ENCODE measurements around the gene PLEKHO1.
"Not testable (repeated sequence)": the region's sequence is repeated elsewhere in the genome, so short reads cannot be mapped to it uniquely, and the experiment has no call there.

PLEKHO1 gene

DNA sequence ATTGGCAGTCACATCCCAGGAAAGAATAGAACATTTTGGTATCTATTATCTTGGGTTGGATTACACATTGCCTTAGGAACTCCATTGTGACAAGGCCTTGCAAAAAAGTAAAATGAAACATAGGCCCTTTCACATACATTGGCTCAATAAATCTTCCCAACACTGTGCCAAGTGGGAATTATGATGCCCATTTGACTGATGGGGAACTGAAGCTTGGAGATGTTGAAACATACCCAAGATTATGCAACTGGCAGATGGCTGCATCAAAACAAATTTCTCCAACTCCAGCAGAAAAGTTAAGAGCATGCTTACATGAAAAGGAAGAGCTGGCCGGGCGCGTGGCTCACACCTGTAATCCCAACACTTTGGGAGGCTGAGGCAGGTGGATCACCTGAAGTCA lies 26.9 kb downstream of the PLEKHO1 start:
- DNase-seq: no peak

DNA sequence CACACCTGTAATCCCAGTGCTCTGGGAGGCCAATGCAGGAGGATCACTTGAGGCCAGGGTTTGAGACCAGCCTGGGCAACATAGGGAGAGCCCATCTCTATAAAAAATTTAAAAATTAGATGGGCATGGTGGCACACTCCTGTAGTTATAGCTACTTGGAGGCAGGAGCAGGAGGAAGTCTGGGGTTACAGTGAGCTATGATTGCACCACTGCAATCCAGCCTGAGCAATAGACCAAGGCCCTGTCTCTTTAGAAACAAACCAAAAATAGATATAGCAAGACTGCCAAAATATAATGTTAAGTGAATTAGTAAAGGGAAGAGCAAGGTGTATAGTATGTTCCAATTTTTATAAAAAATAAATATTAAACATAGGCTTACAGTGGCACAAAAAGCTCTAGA lies 28.8 kb downstream of the PLEKHO1 start:
- no peak for DNase-seq

DNA sequence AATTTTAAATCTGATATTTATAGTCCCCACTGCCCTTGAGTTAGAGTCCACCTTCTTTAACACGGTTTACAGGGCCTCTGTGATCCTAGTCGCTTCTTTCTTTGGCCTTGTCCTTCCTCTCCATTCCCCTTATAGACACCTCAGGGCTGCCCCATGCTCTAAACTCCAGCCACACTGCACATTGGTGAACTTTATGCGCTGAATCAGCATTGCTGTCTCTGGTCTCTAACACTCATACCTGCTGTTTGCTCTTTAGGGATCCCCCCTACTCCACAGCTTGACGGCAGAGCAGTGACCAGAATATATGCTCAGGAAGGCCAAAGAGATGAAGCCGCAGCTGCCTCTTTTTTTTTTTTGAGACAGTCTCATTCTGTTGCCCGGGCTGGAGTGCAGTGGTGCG lies 30.2 kb downstream of the PLEKHO1 start:
- DNase-seq: no peak

DNA sequence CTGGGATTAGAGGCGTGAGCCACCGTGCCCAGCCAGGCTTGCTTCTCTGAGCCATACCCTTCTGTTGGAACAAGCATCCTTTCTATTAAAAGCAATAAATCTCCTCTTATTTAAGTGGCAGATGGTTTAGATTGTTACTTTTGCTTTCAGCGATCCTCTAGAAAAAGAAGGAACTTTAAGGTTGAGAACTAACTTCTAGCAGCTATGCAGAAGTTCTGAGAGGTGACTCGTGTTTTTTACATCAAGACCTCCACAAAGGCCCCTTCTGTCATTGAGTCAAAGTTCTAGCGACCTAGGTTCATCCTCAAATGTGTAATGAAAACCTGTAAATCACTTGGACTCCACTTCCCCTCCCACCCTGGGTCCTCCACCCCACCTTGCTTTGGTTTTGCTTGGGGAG lies 30.8 kb downstream of the PLEKHO1 start:
- no peak for DNase-seq

DNA sequence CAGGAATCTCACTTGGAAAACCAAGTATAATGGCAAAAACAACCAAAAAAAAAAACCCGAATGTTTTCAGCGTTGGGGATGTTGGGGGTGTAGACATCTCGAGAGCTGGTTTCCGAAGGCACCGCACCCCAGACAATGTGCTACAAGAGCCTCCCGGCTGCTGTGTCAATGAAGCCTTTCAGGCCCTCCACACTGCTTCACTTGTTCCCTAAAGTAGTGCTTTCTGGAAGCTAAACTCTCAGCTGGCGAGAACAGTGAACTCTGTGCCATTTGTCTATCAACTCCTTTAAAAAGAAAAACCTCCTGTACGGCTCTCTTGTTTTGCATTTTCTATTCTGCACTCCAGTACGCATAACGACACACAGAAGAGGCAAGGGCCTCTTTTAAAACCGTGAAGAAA lies 32.5 kb downstream of the PLEKHO1 start:
- no peak for DNase-seq

DNA sequence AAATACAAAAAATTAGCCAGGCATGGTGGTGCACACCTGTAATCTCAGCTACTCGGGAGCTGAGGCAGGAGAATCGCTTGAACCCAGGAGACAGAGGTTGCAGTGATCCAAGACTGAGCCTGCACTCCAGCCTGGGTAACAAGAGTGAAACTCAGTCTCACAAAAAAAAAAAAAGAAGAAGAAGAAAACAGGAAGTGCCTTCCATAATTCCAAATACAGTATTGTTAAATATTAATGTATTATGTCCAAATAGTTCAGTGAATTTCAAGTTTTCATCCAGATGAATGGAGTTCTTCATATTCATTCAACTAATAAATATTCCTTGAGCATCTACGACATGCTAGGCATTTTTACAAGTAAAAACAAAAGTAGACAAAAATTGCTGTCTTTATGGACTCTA lies 33.3 kb downstream of the PLEKHO1 start:
- DNase-seq: no peak

DNA sequence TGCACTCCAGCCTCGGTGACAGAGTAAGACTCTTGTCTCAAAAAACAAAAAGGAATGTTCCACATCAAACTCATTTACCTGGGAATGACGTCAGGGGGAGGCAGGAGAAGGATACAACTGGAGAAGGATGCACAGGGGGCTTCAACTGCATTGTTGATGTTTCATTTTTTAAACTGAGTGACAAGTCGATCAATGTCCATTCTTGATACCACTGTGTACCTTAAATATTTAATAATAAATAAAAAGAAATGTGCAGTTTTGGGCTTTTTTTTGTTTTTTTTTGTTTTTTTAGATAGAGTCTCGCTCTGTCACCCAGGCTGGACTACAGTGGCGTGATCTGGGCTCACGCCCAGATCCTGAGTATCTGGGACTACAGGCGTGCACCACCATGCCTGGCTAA lies 35.8 kb downstream of the PLEKHO1 start:
- DNase-seq: no peak

DNA sequence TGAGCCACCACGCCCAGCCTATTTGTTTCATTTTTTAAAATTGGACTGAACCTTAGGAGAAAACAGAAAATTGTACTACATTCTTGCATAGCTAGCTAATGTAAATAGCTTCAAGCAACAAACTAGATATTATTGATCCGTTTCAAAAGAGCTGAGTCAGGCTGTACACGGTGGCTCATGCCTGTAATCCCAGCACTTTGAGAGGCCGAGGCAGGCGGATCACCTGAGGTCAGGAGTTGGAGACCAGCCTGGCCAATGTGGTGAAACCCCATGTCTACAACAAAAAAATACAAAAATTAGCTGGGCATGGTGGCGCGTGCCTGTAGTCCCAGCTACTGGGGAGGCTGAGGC lies 36.7 kb downstream of the PLEKHO1 start:
- not testable (repeated sequence) for DNase-seq

DNA sequence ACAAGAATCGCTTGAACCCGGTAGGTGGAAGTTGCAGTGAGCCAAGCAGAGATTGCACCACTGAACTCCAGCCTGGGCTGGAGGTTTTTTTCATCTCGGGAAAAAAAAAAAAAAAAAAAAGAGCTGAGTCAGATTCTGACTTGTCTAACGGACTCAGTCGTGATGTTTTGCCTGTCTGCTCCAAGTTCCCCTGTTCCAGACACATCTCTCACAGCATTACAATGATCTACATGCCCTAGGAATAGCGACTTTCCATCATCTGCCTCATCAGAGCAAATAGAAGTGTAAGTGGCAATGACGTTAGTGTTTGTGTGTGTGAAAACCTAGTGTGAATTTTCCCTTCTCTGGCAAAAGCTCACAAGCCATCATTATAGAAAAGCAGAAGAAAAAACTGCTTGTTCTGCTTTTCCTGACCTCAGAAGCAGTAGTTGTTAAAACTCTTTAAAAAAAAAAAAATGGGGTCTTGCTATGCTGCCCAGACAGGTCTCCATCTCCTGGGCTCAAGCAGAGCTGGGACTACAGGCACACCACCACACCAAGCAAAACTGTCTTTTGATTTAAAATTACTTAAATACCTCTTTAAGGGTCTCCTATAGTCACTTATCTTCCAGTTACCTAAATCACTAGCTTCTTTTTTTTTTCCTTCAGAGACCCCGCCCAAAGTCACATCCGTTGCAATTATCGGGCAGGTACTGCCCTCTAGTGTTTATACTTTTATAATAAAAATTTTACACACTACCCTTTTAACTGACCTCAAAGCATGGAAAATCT lies 37.3 kb downstream of the PLEKHO1 start:
- no peak for DNase-seq

DNA sequence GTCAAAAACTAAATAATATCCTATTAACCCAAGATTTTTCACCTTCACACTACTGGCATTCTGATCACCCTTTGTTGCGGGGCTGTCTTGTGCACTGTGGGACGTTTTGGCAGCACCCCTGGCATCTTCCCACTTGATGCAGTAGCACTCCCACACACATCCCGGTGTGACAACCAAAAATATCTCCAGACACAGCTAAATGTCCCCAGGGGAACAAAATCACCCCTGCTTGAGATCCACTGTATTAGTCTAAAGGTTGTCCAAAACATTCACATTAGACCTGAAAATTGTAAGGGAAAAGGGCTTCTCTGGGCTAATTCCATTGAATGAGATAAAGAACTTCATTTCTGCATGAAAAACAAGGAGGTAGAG lies 37.8 kb downstream of the PLEKHO1 start:
- no peak for DNase-seq

DNA sequence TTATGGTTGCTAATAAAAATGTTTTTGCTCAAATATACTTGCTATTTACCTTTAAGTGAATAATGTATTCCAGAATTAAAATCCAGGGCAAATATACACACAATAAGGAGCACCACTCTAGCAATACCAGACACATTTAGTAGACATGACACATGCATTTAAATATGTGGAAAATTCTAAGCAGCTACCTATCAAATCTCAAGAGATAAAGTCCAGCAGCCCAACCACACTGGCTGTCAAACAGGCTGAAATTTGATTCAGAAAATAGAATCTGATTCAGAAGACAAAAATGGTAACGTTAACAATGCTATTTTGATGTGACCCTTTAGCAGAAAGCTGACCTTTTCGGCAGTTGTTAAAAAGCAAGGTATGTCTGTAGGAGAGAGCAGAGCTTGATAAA lies 42.3 kb downstream of the PLEKHO1 start:
- DNase-seq: no peak

DNA sequence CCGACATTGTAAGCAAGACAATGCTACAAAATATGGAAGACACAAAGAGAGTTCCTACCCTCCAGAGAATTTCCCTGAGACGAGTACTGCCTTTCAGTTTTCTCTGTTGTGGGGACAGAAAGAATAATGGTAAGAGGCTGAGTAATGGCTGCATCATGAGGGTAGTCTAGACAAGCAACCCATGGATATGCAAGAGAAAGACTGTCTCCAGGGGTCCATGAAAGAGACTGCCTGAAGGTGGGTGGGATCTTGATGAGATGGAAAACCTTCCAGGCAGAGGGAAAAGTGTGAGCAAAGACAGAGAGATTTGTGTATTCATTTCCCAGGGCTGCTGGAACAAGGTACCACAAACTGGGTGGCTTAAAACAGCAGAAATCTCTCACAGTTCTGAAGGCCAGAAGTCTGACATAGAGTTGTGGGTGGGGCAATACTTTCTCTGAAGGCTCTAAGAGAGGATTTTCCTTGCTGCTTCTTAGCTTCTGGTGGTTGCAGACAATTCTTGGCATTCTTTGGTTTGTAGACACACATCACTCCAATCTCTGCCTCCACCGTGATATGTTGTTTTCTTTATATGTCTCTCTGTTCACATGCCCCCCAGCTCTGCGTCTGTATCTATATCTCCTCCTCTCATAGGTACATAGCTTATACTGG lies 44.8 kb downstream of the PLEKHO1 start:
- no peak for DNase-seq

DNA sequence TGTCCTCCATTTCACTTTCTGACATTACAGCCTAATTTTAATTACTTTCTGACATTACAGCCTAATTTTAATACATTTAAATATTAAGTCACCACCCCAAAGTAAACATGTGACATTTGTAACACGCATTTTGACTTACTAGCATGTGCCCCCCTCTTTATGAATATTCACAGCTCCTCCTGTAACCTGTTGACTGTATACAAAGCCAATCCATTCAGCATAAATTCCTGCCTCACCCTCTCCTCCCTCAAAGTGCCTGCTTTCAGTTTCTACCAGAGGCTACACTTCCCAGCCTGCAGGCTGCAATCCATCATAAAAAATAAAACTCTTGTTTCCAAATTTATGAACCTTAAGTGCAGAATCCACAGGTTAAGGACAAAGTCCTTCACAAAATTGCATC lies 46.7 kb downstream of the PLEKHO1 start:
- DNase-seq: no peak

DNA sequence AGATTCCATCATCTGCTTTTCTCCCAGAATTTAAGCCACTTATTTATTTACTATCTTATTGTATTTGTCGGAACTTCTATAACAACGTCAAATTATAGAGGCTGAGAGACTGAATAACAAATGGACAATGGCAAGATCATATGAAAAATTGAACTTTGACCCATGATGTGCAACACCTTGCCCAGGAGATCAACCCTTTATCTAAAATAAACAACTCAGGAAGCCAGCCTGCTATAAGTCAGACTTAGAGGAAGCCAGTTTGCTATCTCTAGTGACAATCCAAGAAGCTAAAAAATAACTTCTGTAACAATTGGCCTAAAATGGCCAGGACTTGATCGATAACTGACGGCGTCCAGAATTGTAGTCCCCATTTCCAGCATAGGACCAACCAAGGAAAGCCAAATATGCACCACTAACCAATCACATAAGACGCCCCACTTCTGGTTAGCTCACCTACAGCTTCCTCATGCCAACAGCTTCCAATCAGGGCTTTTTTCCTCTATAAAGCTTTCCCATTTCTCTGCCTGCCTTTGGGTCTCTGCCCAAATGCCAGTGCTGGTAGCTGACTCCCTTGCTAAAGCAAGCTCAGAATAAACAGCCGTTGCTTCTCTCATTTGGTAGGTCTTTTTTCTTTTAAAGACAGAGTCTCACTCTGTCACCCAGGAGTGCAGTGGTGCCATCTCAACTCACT lies 57.7 kb downstream of the PLEKHO1 start:
- DNase-seq: no peak

DNA sequence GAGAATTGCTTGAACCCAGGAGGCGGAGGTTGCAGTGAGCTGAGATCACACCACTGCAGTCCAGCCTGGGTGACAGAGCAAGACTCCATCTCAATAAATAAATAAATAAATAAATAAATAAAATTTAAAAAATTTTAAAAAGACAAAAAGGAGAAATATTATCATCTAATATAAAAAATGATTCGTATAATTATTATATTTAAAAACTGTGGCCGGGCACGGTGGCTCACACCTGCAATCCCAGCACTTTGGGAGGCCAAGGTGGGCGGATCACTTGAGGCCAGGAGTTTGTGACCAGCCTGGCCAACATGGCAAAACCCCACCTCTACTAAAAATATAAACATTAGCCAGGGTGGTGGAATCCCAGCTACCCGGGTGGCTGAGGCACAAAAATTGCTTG lies 58.7 kb downstream of the PLEKHO1 start:
- DNase-seq: not testable (repeated sequence)
